ENCODE data around the gene IFI30.

DNA sequence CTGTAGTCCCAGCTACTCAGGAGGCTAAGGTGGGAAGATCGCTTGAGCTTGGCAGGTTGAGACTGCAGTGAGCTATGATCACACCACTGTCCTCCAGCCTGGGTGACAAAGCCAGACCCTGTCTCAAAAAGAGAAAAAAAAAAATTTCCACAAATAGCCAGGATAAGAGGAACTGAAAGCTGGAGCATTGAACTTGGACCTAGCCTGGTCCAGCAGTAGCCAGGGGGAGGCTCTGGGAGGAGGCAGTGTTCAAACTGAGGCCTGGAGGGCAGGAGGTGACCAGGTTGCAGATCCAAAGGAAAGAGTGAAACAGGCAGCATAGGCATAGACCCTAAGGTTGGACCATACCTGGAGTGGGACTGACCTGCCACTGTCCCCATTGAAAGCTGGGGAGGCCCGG lies 47.5 kb upstream of the IFI30 start:
- TF ChIP-seq POLR2A (IDR thresholded peaks at IDR 0.05), result no peak
- TF ChIP-seq, protein P1, sequence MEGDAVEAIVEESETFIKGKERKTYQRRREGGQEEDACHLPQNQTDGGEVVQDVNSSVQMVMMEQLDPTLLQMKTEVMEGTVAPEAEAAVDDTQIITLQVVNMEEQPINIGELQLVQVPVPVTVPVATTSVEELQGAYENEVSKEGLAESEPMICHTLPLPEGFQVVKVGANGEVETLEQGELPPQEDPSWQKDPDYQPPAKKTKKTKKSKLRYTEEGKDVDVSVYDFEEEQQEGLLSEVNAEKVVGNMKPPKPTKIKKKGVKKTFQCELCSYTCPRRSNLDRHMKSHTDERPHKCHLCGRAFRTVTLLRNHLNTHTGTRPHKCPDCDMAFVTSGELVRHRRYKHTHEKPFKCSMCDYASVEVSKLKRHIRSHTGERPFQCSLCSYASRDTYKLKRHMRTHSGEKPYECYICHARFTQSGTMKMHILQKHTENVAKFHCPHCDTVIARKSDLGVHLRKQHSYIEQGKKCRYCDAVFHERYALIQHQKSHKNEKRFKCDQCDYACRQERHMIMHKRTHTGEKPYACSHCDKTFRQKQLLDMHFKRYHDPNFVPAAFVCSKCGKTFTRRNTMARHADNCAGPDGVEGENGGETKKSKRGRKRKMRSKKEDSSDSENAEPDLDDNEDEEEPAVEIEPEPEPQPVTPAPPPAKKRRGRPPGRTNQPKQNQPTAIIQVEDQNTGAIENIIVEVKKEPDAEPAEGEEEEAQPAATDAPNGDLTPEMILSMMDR (IDR thresholded peaks at IDR 0.05), result no peak

Measured in esophagus squamous epithelium (tissue), 4 donors.